GM23338 (cell line): ENCODE measurements around the gene VPS36. TPM values are rescaled to one million over a fixed set of nuclear protein-coding genes. Genes with fewer than 3 reads are reported as not detected.

Source experiments
- ATAC-seq: fragments of 200-7000 bp; cut with Tn5 transposase; 3 replicates; pipeline ENCODE4 v1.9.1; 2020
- DNase-seq: peaks from one replicate; pipeline ENCODE4 v3.0.0-alpha.2; 2015; ENCODE audit warnings: low spot score
- H2AFZ ChIP-seq: fragments of 200-600 bp; sonication (generic); 2 replicates; pipeline ENCODE4 v1.8.0; 2016; ENCODE audit warnings: antibody characterized with exemption, mild to moderate bottlenecking, moderate library complexity
- H3F3A ChIP-seq: fragments of 200-600 bp; sonication (generic); replicated peaks from 2 replicates; pipeline ENCODE4 v1.8.0; 2017; ENCODE audit warnings: antibody characterized with exemption, mixed run types, low read depth
- H3K27ac ChIP-seq: fragments of 200-600 bp; sonication (generic); 2 replicates; pipeline ENCODE4 v1.6.1; 2016; ENCODE audit warnings: low read depth
- H3K27me3 ChIP-seq: fragments of 200-600 bp; sonication (generic); 2 replicates; pipeline ENCODE4 v1.8.0; 2016; ENCODE audit warnings: mild to moderate bottlenecking, mixed run types, moderate library complexity; ENCODE audit not compliant: insufficient read depth
- H3K36me3 ChIP-seq: fragments of 200-600 bp; sonication (generic); 2 replicates; pipeline ENCODE4 v1.8.0; 2016; ENCODE audit warnings: mild to moderate bottlenecking; ENCODE audit not compliant: insufficient read depth
- H3K4me1 ChIP-seq: fragments of 200-600 bp; sonication (generic); 2 replicates; pipeline ENCODE4 v1.8.0; 2016; ENCODE audit warnings: mild to moderate bottlenecking, moderate library complexity; ENCODE audit not compliant: insufficient read depth
- H3K4me2 ChIP-seq: fragments of 200-600 bp; sonication (generic); 2 replicates; pipeline ENCODE4 v1.7.1; 2017; ENCODE audit warnings: mixed run types
- H3K4me3 ChIP-seq: fragments of 200-600 bp; sonication (generic); 2 replicates; pipeline ENCODE4 v1.6.1; 2016; ENCODE audit warnings: mixed run types
- H3K79me2 ChIP-seq: fragments of 200-600 bp; sonication (generic); replicated peaks from 2 replicates; pipeline ENCODE4 v1.8.0; 2017; ENCODE audit warnings: mild to moderate bottlenecking; ENCODE audit not compliant: insufficient read depth
- H3K9me2 ChIP-seq: fragments of 200-600 bp; sonication (generic); 2 replicates; pipeline ENCODE4 v1.8.0; 2017; ENCODE audit not compliant: insufficient read depth
- H4K20me1 ChIP-seq: fragments of 200-600 bp; sonication (generic); replicated peaks from 2 replicates; pipeline ENCODE4 v1.8.0; 2017; ENCODE audit warnings: mild to moderate bottlenecking; ENCODE audit not compliant: insufficient read depth
- H3K27ac Mint-ChIP-seq: 2 replicates; pipeline ENCODE4 v1.8.0; 2020; ENCODE audit warnings: inconsistent platforms, mild to moderate bottlenecking, moderate library complexity, mixed read lengths
- H3K27me3 Mint-ChIP-seq: 3 replicates; pipeline ENCODE4 v1.8.0; 2022; ENCODE audit warnings: low read depth, mild to moderate bottlenecking, moderate library complexity, mixed read lengths, inconsistent platforms; ENCODE audit not compliant: insufficient read depth, poor library complexity
- H3K36me3 Mint-ChIP-seq: 3 replicates; pipeline ENCODE4 v1.8.0; 2021; ENCODE audit warnings: low read depth, mild to moderate bottlenecking, inconsistent platforms, moderate library complexity, mixed read lengths
- H3K4me1 Mint-ChIP-seq: 3 replicates; pipeline ENCODE4 v1.8.0; 2020; ENCODE audit warnings: mild to moderate bottlenecking, inconsistent platforms, mixed read lengths
- H3K4me3 Mint-ChIP-seq: 3 replicates; pipeline ENCODE4 v1.8.0; 2021; ENCODE audit warnings: moderate library complexity, mild to moderate bottlenecking, inconsistent platforms, mixed read lengths
- H3K9me3 Mint-ChIP-seq: 3 replicates; pipeline ENCODE4 v1.8.0; 2020; ENCODE audit warnings: moderate library complexity, mild to moderate bottlenecking, inconsistent platforms, mixed read lengths
- CREB1 ChIP-seq: fragments of 250-450 bp; sonication (Bioruptor Pico); IDR thresholded peaks from 2 replicates; pipeline ENCODE4 v1.5.0; 2020; ENCODE audit warnings: low read depth, mild to moderate bottlenecking, moderate library complexity
- EZH2 ChIP-seq: fragments of 200-600 bp; sonication (generic); IDR thresholded peaks from one replicate; pipeline ENCODE4 v1.8.0; 2017; ENCODE audit warnings: antibody characterized with exemption, mild to moderate bottlenecking, low read depth; ENCODE audit not compliant: unreplicated experiment
- EZH2phosphoT487 ChIP-seq: fragments of 200-600 bp; sonication (generic); IDR thresholded peaks from one replicate; pipeline ENCODE4 v1.8.1; 2018; ENCODE audit warnings: antibody characterized with exemption; ENCODE audit not compliant: unreplicated experiment
- JUNB ChIP-seq: IDR thresholded peaks from one replicate; pipeline ENCODE4 v1.6.1; 2016; ENCODE audit warnings: antibody characterized with exemption; ENCODE audit not compliant: unreplicated experiment
- NANOG ChIP-seq: IDR thresholded peaks from 2 replicates; pipeline ENCODE4 v1.6.1; 2016; ENCODE audit warnings: antibody characterized with exemption, borderline replicate concordance
- POLR2AphosphoS5 ChIP-seq: IDR thresholded peaks from 2 replicates; pipeline ENCODE4 v1.6.1; 2016; ENCODE audit warnings: antibody characterized with exemption, low read depth
- STAT1 ChIP-seq: IDR thresholded peaks from one replicate; pipeline ENCODE4 v1.6.1; 2016; ENCODE audit warnings: antibody characterized with exemption; ENCODE audit not compliant: unreplicated experiment
- ZNF114 ChIP-seq: fragments of 250-450 bp; sonication (Bioruptor Pico); IDR thresholded peaks from 2 replicates; pipeline ENCODE4 v1.5.0; 2020; ENCODE audit warnings: mild to moderate bottlenecking, moderate library complexity
- ZNF331 ChIP-seq: fragments of 250-450 bp; sonication (Bioruptor Pico); IDR thresholded peaks from 2 replicates; pipeline ENCODE4 v1.5.0; 2020; ENCODE audit warnings: low read depth, mild to moderate bottlenecking, moderate library complexity
- polyA plus RNA-seq: library from polyadenylated mRNA; unstranded; fragments of >200 nt; fragmentation: Nextera tagmentation; extraction: Ambion mirVana; gene quantifications from 2 replicates; pipeline ENCODE4 v1.2.1, GENCODE V29; 2016
- total RNA-seq: library from RNA; depleted of rRNA; stranded (reverse); fragments of >200 nt; shearing (Covaris generic); gene quantifications from 2 replicates; pipeline ENCODE4 v1.2.3, GENCODE V29; 2014
- TF ChIP-seq, protein P1 (sequence below): IDR thresholded peaks from 2 replicates; pipeline ENCODE4 v1.6.1; 2016; ENCODE audit warnings: antibody characterized with exemption
- TF ChIP-seq, protein P2 (sequence below): IDR thresholded peaks from one replicate; pipeline ENCODE4 v1.6.1; 2018; ENCODE audit warnings: antibody characterized with exemption; ENCODE audit not compliant: unreplicated experiment

VPS36 gene
- total and polyA plus RNA-seq, 2 experiments from 2014 or later, result 28.9 to 36.2 TPM

DNA sequence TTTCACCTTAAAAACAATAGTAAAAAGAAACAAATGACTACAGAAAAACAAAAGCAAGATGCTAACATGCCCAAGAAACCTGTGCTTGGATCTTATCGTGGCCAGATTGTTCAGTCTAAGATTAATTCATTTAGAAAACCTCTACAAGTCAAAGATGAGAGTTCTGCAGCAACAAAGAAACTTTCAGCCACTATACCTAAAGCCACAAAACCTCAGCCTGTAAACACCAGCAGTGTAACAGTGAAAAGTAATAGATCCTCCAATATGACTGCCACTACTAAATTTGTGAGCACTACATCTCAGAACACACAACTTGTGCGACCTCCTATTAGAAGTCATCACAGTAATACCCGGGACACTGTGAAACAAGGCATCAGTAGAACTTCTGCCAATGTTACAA lies 10.8 kb upstream of the VPS36 start (continued):
- TF ChIP-seq ZNF114 (no peak), ZNF331 (CRISPR knock-in tag) (no peak), POLR2AphosphoS5 (no peak), CREB1 (CRISPR knock-in tag) (no peak), NANOG (no peak), EZH2phosphoT487 (no peak), EZH2 (no peak), STAT1 (no peak), JUNB (no peak)
- TF ChIP-seq, protein P1, sequence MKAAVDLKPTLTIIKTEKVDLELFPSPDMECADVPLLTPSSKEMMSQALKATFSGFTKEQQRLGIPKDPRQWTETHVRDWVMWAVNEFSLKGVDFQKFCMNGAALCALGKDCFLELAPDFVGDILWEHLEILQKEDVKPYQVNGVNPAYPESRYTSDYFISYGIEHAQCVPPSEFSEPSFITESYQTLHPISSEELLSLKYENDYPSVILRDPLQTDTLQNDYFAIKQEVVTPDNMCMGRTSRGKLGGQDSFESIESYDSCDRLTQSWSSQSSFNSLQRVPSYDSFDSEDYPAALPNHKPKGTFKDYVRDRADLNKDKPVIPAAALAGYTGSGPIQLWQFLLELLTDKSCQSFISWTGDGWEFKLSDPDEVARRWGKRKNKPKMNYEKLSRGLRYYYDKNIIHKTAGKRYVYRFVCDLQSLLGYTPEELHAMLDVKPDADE, result no peak

DNA sequence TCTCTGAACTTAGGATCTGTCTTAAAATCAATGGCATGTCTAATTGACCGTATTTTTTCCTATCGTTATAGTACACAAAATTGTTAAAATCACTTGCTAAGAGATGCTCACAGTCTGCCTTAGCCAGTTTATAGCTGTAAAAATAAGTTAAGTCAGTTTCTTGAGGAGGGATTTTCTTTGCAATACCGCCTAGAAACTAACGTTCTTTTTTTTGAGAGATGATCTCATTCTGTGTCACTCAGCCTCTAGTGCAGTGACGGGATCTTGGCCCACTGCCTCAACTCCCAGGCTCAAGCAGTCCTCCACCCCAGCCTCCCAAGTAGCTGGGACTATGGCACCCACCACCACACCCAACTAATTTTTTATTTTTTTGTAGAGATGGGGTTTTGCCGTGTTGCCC lies 9.2 kb upstream of the VPS36 start:
- peaks cover 43% of the 10 kb centered on the region for H3K36me3 ChIP-seq
- Mint-ChIP-seq H3K4me1 (peaks cover 7% of the 10 kb centered on the region; the same call in 1 of the 3 replicates), H3K27ac (no peak overlapping the region), H3K9me3 (no peaks in the 10 kb centered on the region), H3K4me3 (no peak overlapping the region), H3K36me3 (peaks cover 73% of the 10 kb centered on the region), H3K27me3 (peaks cover 4% of the 10 kb centered on the region)
- no peaks in the 10 kb centered on the region for H3F3A ChIP-seq
- H3K27me3 ChIP-seq, result no peaks in the 10 kb centered on the region
- no peak for TF ChIP-seq STAT1
- TF ChIP-seq CREB1 (CRISPR knock-in tag), result no peak
- TF ChIP-seq ZNF331 (CRISPR knock-in tag), result no peak
- TF ChIP-seq NANOG, result no peak
- TF ChIP-seq, protein P2, sequence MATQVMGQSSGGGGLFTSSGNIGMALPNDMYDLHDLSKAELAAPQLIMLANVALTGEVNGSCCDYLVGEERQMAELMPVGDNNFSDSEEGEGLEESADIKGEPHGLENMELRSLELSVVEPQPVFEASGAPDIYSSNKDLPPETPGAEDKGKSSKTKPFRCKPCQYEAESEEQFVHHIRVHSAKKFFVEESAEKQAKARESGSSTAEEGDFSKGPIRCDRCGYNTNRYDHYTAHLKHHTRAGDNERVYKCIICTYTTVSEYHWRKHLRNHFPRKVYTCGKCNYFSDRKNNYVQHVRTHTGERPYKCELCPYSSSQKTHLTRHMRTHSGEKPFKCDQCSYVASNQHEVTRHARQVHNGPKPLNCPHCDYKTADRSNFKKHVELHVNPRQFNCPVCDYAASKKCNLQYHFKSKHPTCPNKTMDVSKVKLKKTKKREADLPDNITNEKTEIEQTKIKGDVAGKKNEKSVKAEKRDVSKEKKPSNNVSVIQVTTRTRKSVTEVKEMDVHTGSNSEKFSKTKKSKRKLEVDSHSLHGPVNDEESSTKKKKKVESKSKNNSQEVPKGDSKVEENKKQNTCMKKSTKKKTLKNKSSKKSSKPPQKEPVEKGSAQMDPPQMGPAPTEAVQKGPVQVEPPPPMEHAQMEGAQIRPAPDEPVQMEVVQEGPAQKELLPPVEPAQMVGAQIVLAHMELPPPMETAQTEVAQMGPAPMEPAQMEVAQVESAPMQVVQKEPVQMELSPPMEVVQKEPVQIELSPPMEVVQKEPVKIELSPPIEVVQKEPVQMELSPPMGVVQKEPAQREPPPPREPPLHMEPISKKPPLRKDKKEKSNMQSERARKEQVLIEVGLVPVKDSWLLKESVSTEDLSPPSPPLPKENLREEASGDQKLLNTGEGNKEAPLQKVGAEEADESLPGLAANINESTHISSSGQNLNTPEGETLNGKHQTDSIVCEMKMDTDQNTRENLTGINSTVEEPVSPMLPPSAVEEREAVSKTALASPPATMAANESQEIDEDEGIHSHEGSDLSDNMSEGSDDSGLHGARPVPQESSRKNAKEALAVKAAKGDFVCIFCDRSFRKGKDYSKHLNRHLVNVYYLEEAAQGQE, result no peak
- TF ChIP-seq, protein P1, result no peak
- H3K4me2 ChIP-seq, result no peak overlapping the region
- no peaks in the 10 kb centered on the region; the same call in 1 of the 2 replicates for H3K4me1 ChIP-seq
- no peak overlapping the region for H3K4me3 ChIP-seq
- H3K79me2 ChIP-seq, result peaks cover 48% of the 10 kb centered on the region
- no peak overlapping the region for H3K27ac ChIP-seq
- no peak overlapping the region for H2AFZ ChIP-seq
- no peak for DNase-seq
- H4K20me1 ChIP-seq, result peaks cover 5% of the 10 kb centered on the region; the same call in 1 of the 2 replicates
- no peak for ATAC-seq
- H3K9me2 ChIP-seq, result no peaks in the 10 kb centered on the region
